Rectal smooth muscle tissue (tissue), 1 donor: ENCODE data around the gene GABRD.

Source experiments
- H3K27ac ChIP-seq: one replicate; pipeline ENCODE4 v1.7.0; 2013; ENCODE audit warnings: low read depth, low read length, inconsistent platforms
- H3K27me3 ChIP-seq: one replicate; pipeline ENCODE4 v1.7.0; 2013; ENCODE audit warnings: low read length; ENCODE audit not compliant: control insufficient read depth, insufficient read depth
- H3K36me3 ChIP-seq: one replicate; pipeline ENCODE4 v1.7.0; 2013; ENCODE audit warnings: low read length; ENCODE audit not compliant: control insufficient read depth, insufficient read depth
- H3K4me1 ChIP-seq: one replicate; pipeline ENCODE4 v1.7.0; 2013; ENCODE audit warnings: low read length; ENCODE audit not compliant: control insufficient read depth, insufficient read depth
- H3K4me3 ChIP-seq: one replicate; pipeline ENCODE4 v1.7.0; 2013; ENCODE audit warnings: low read length
- H3K9ac ChIP-seq: one replicate; pipeline ENCODE4 v1.7.0; 2013; ENCODE audit warnings: low read length

The GABRD gene

GRCh38 chr1:1989789-1990188, 29.4 kb upstream of the GABRD start:
- H3K9ac ChIP-seq: no peak overlapping the region
- H3K4me1 ChIP-seq: no peaks in the 10 kb centered on the region
- no peak overlapping the region for H3K4me3 ChIP-seq
- no peak overlapping the region for H3K27ac ChIP-seq
- peaks cover 2% of the 10 kb centered on the region for H3K27me3 ChIP-seq
- H3K36me3 ChIP-seq: no peaks in the 10 kb centered on the region

- Histone ChIP-seq H3K36me3 (no peaks in the 10 kb centered on the region), H3K27me3 (peaks cover 2% of the 10 kb centered on the region), H3K4me1 (no peaks in the 10 kb centered on the region), H3K27ac (no peak overlapping the region), H3K4me3 (no peak overlapping the region), H3K9ac (no peak overlapping the region)
Observed at GRCh38 chr1:1990222-1990621, 28.9 kb upstream of the GABRD start.

GRCh38 chr1:1994536-1994935, 24.6 kb upstream of the GABRD start:
- Histone ChIP-seq H3K9ac (no peak overlapping the region), H3K4me1 (no peaks in the 10 kb centered on the region), H3K36me3 (no peaks in the 10 kb centered on the region), H3K27ac (no peak overlapping the region), H3K4me3 (no peak overlapping the region), H3K27me3 (no peaks in the 10 kb centered on the region)

GRCh38 chr1:1996207-1996651, 22.9 kb upstream of the GABRD start:
- H3K27me3 ChIP-seq: no peaks in the 10 kb centered on the region
- no peak overlapping the region for H3K4me3 ChIP-seq
- no peak overlapping the region for H3K9ac ChIP-seq
- no peaks in the 10 kb centered on the region for H3K4me1 ChIP-seq
- no peak overlapping the region for H3K27ac ChIP-seq
- no peaks in the 10 kb centered on the region for H3K36me3 ChIP-seq

- H3K4me1 ChIP-seq: no peaks in the 10 kb centered on the region
- H3K27me3 ChIP-seq: no peaks in the 10 kb centered on the region
- no peak overlapping the region for H3K9ac ChIP-seq
- H3K27ac ChIP-seq: no peak overlapping the region
- no peak overlapping the region for H3K4me3 ChIP-seq
- H3K36me3 ChIP-seq: no peaks in the 10 kb centered on the region
Observed at GRCh38 chr1:1997576-1997975, 21.6 kb upstream of the GABRD start.

- Histone ChIP-seq H3K4me1 (no peaks in the 10 kb centered on the region), H3K9ac (no peak overlapping the region), H3K27ac (no peak overlapping the region), H3K4me3 (no peak overlapping the region), H3K27me3 (peaks cover 5% of the 10 kb centered on the region), H3K36me3 (no peaks in the 10 kb centered on the region)
Observed at GRCh38 chr1:2000432-2000831, 18.7 kb upstream of the GABRD start.

- no peak overlapping the region for H3K9ac ChIP-seq
- H3K4me1 ChIP-seq: no peaks in the 10 kb centered on the region
- H3K27me3 ChIP-seq: peaks cover 5% of the 10 kb centered on the region
- H3K4me3 ChIP-seq: no peak overlapping the region
- H3K36me3 ChIP-seq: no peaks in the 10 kb centered on the region
- H3K27ac ChIP-seq: no peak overlapping the region
Observed at GRCh38 chr1:2000850-2001249, 18.3 kb upstream of the GABRD start.

GRCh38 chr1:2001773-2002411, 17.3 kb upstream of the GABRD start:
- H3K4me1 ChIP-seq: no peaks in the 10 kb centered on the region
- no peak overlapping the region for H3K4me3 ChIP-seq
- H3K9ac ChIP-seq: no peak overlapping the region
- no peak overlapping the region for H3K27ac ChIP-seq
- H3K27me3 ChIP-seq: peaks cover 5% of the 10 kb centered on the region
- no peaks in the 10 kb centered on the region for H3K36me3 ChIP-seq

- Histone ChIP-seq H3K9ac (no peak within 1 kb of the TSS), H3K27me3 (peaks cover 5% of the 10 kb centered on the region), H3K27ac (no peak within 1 kb of the TSS), H3K36me3 (no peaks in the 10 kb centered on the region), H3K4me3 (no peak within 1 kb of the TSS), H3K4me1 (no peaks in the 10 kb centered on the region)
Observed at GRCh38 chr1:2003541-2004131, 15.5 kb upstream of the GABRD start, which contains the start of gene CFAP74. CFAP74 (minus strand) TSS chr1:2003786; CDS start chr1:1990956, 12,830 bp downstream.

- H3K4me1 ChIP-seq: no peaks in the 10 kb centered on the region
- no peak overlapping the region for H3K27ac ChIP-seq
- H3K9ac ChIP-seq: no peak overlapping the region
- H3K27me3 ChIP-seq: peaks cover 5% of the 10 kb centered on the region
- H3K36me3 ChIP-seq: no peaks in the 10 kb centered on the region
- H3K4me3 ChIP-seq: no peak overlapping the region
Observed at GRCh38 chr1:2004856-2005255, 14.3 kb upstream of the GABRD start.

GRCh38 chr1:2009101-2010053, 9.8 kb upstream of the GABRD start:
- H3K27me3 ChIP-seq: peaks cover 6% of the 10 kb centered on the region
- H3K4me1 ChIP-seq: no peaks in the 10 kb centered on the region
- H3K4me3 ChIP-seq: no peak overlapping the region
- H3K9ac ChIP-seq: no peak overlapping the region
- no peak overlapping the region for H3K27ac ChIP-seq
- no peaks in the 10 kb centered on the region for H3K36me3 ChIP-seq

GRCh38 chr1:2014181-2014580, 5.0 kb upstream of the GABRD start:
- H3K9ac ChIP-seq: no peak overlapping the region
- H3K27ac ChIP-seq: no peak overlapping the region
- H3K4me1 ChIP-seq: no peaks in the 10 kb centered on the region
- no peaks in the 10 kb centered on the region for H3K36me3 ChIP-seq
- H3K4me3 ChIP-seq: no peak overlapping the region
- peaks cover 7% of the 10 kb centered on the region for H3K27me3 ChIP-seq
